Measurements from ENCODE around the gene WDR1.

WDR1 gene

DNA sequence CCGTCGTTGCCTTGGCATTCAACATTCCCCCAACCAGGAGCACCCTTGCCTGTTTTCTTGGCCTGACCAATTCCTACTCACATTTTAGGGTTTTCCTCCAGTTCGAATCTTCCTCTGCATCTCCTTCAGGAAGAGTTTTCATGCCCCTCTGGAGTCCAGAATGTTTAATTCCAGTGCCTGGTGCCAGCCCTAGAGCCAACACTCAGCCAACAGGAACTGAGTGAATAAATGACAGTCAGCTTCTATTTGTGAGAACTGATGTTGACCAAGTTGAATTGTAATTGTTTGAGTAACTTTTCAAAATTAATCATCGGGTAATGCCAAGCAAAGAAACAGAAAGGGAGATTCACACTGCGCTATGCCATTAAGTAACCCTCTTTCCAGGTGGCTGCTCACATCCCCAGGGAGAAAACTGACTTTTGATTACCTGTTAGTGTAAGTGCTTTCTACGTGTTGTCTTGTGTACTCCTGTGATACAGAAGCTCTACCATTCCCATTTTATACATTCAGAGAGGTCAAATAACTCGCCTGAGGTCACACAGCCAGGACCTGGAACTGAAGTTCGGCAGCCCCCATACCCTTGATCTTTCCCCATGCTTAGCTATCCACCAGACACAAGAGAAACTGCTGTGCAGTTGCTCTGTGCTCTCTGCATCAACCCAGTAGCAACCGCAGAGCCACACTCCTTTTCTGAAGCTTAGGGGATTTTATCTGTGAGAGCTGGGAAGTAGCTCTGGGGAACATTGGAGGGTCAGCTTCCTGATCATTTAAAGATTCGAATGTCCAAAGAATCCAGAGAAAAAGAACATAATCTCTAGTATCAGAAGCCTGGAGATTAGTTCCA lies 76.3 kb downstream of the WDR1 start:
- Histone ChIP-seq H3F3A (ENCODE audit: insufficient read depth) (no peaks in the 10 kb centered on the region), H3K4me2 (ENCODE audit: low read depth, low read length, poor library complexity, severe bottlenecking) (no peak overlapping the region), H3K36me3 (ENCODE audit: low read length) (no peaks in the 10 kb centered on the region), H3K9ac (ENCODE audit: low read length) (no peak overlapping the region), H3K4me3 (ENCODE audit: insufficient read depth, low read length, poor library complexity, severe bottlenecking) (no peak overlapping the region), H3K79me2 (ENCODE audit: insufficient read depth, low read length) (no peaks in the 10 kb centered on the region), H4K20me1 (ENCODE audit: low read depth, low read length) (no peaks in the 10 kb centered on the region), H3K27ac (ENCODE audit: low read depth, low read length) (no peak overlapping the region), H3K9me2 (replicated peaks; ENCODE audit: insufficient read depth, low read length) (no peaks in the 10 kb centered on the region), H2AFZ (ENCODE audit: low read depth, low read length, severe bottlenecking) (no peak overlapping the region), H3K27me3 (ENCODE audit: low read length) (no peaks in the 10 kb centered on the region), H3K9me3 (ENCODE audit: insufficient read depth, low read length) (0 out of 2 replicates have a peak, but pooled peaks cover 5% of the 10 kb centered on the region)
- TF ChIP-seq EZH2phosphoT487 (conservative IDR thresholded peaks at IDR 0.05; ENCODE audit: low read length) = no peak
- TF ChIP-seq CTCF (IDR thresholded peaks at IDR 0.05; ENCODE audit: insufficient read depth, low read length, poor library complexity, severe bottlenecking) = no peak

DNA sequence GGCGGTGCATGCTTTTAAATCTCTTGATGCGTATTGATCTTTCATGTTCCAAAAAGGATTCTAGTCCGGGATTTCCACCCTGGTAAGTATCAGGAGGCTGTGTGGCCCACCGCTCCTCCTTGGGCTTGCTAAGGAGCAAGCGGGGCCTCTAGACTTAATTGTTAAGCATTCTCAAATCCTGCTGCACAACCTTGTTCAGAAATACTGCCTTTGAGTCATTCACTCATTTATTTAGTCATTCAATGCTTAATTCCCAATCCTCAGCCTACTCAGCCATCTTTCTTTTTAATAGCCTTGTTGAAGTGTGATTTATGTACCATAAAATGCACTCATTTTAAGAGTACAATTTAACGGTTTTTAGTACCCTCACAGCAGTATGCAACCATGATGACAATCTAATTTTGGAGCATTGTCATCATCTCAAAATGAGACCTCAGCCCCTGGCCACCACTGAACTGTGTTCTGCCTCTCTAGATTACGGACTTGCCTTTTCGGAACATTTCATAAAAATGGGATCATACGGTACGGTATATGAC lies 79.7 kb downstream of the WDR1 start:
- Histone ChIP-seq H3F3A (ENCODE audit: insufficient read depth) (no peaks in the 10 kb centered on the region), H3K27ac (ENCODE audit: low read depth, low read length) (no peak overlapping the region), H3K79me2 (ENCODE audit: insufficient read depth, low read length) (no peaks in the 10 kb centered on the region), H2AFZ (ENCODE audit: low read depth, low read length, severe bottlenecking) (no peak overlapping the region), H3K27me3 (ENCODE audit: low read length) (no peaks in the 10 kb centered on the region), H3K9me3 (ENCODE audit: insufficient read depth, low read length) (no peaks in the 10 kb centered on the region), H3K9ac (ENCODE audit: low read length) (no peak overlapping the region), H4K20me1 (ENCODE audit: low read depth, low read length) (no peaks in the 10 kb centered on the region), H3K36me3 (ENCODE audit: low read length) (no peaks in the 10 kb centered on the region), H3K4me2 (ENCODE audit: low read depth, low read length, poor library complexity, severe bottlenecking) (no peak overlapping the region), H3K4me3 (ENCODE audit: insufficient read depth, low read length, poor library complexity, severe bottlenecking) (no peak overlapping the region), H3K9me2 (replicated peaks; ENCODE audit: insufficient read depth, low read length) (no peaks in the 10 kb centered on the region)
- TF ChIP-seq CTCF (IDR thresholded peaks at IDR 0.05; ENCODE audit: insufficient read depth, low read length, poor library complexity, severe bottlenecking) (no peak), EZH2phosphoT487 (conservative IDR thresholded peaks at IDR 0.05; ENCODE audit: low read length) (no peak)

DNA sequence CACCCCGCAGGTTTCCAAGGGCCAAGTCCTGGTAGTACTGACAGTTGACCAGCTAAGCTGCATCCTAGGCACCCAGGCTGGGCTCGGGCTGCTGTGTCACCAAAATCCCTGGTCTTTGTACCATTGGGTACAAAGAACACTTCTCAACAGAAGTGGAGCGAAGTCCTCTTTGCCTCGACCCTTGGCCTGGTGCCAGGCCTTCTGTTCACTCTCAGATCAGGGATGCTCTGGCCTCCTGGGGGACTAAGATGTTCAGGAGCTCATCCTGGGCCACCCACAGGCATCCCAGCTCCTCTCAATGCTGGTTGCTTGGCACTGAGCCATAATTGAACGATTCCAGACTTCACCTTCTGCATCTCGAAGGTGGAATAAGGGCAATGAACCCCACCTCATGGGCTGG lies 81.5 kb downstream of the WDR1 start:
- Histone ChIP-seq H3K27ac (ENCODE audit: low read depth, low read length) (no peak overlapping the region), H3F3A (ENCODE audit: insufficient read depth) (no peaks in the 10 kb centered on the region), H4K20me1 (ENCODE audit: low read depth, low read length) (no peaks in the 10 kb centered on the region), H3K4me3 (ENCODE audit: insufficient read depth, low read length, poor library complexity, severe bottlenecking) (no peak overlapping the region), H3K36me3 (ENCODE audit: low read length) (no peaks in the 10 kb centered on the region), H3K79me2 (ENCODE audit: insufficient read depth, low read length) (no peaks in the 10 kb centered on the region), H2AFZ (ENCODE audit: low read depth, low read length, severe bottlenecking) (no peak overlapping the region), H3K4me2 (ENCODE audit: low read depth, low read length, poor library complexity, severe bottlenecking) (no peak overlapping the region), H3K9me2 (replicated peaks; ENCODE audit: insufficient read depth, low read length) (no peaks in the 10 kb centered on the region), H3K27me3 (ENCODE audit: low read length) (no peaks in the 10 kb centered on the region), H3K9ac (ENCODE audit: low read length) (no peak overlapping the region), H3K9me3 (ENCODE audit: insufficient read depth, low read length) (no peaks in the 10 kb centered on the region)
- TF ChIP-seq CTCF (IDR thresholded peaks at IDR 0.05; ENCODE audit: insufficient read depth, low read length, poor library complexity, severe bottlenecking) = no peak
- TF ChIP-seq EZH2phosphoT487 (conservative IDR thresholded peaks at IDR 0.05; ENCODE audit: low read length) = no peak

Data from SU-DHL-6 (cell line).